ENCODE results near the gene ABCA10.

The ABCA10 gene

GRCh38 chr17:69122065-69122464 lies 106.6 kb downstream of the ABCA10 start:
- no peak overlapping the region for H3K27ac Mint-ChIP-seq
- no peaks in the 10 kb centered on the region for H3K9me3 Mint-ChIP-seq
- no peaks in the 10 kb centered on the region for H3K4me1 Mint-ChIP-seq (ENCODE audit: low read depth)
- no peak overlapping the region for H3K4me3 Mint-ChIP-seq
- H3K27me3 Mint-ChIP-seq (ENCODE audit: low read depth) = no peaks in the 10 kb centered on the region
- H3K36me3 Mint-ChIP-seq (ENCODE audit: low read depth) = no peaks in the 10 kb centered on the region

DNA sequence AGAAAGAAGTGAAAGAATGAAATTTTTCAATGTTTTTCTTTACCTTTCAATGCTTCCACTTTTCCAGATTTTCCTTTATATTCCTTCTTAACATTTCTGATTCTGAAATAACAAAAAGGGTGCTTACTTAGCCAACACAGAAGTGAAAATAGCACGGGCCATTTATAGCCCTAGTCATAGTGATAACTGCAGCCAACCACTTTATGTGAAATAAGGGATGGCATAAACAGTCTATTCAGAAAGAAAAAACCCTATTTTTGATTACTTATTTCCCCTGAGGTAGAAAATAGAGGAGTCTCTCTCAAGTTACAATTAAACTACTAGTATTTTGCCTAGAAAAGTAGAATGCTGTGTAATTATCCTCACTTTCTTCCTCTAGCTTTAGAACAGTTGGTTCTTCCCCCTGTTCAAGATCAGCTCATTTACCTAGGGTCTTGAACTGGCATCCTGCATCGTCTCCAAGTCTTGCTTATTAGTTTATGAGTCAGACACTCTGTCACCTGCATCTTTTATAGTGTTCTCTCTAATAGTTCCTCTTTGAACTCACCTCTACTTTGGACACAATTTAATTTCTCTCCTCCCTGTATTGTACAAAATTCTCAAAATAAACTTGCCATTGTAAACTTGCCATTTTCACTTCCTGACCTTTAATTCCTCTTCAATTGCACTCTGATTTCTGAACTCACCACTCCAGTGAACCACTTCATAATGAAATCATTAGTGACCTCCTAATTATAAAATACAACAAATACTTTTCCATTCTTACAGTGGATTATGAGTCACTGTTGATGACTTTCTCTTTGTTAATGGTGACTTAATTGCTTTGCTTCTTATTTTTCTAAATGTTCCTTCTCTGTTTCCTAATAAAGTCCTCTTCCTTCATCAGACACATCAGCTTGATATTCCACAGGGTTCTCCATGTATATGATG lies 110.5 kb downstream of the ABCA10 start:
- H3K36me3 Mint-ChIP-seq (ENCODE audit: low read depth) = no peaks in the 10 kb centered on the region
- H3K9me3 Mint-ChIP-seq = no peaks in the 10 kb centered on the region
- H3K27ac Mint-ChIP-seq = no peak overlapping the region
- no peak overlapping the region for H3K4me3 Mint-ChIP-seq
- no peaks in the 10 kb centered on the region for H3K4me1 Mint-ChIP-seq (ENCODE audit: low read depth)
- no peaks in the 10 kb centered on the region for H3K27me3 Mint-ChIP-seq (ENCODE audit: low read depth)

DNA sequence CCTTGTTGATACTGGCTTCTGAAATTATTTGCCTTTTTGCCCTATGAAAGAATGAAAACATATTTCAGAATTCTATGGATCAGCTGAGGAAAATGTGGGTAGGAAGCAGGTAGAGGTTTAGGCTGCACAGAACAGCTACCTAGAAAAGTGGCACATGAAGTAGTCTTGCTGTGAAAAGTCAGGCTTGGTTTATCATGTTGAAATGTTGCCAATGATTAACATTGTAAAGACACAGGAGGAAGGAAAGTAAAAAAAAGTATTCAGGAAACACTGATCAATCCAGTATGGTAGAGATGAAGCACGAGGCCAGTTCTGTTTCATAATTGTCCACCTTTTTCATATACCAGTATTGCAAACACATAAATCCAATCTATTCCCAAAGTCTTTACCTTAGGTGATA lies 116.8 kb downstream of the ABCA10 start:
- Mint-ChIP-seq H3K4me3 (no peak overlapping the region), H3K27ac (no peak overlapping the region), H3K4me1 (ENCODE audit: low read depth) (no peaks in the 10 kb centered on the region), H3K27me3 (ENCODE audit: low read depth) (no peaks in the 10 kb centered on the region), H3K36me3 (ENCODE audit: low read depth) (no peaks in the 10 kb centered on the region), H3K9me3 (no peaks in the 10 kb centered on the region)

DNA sequence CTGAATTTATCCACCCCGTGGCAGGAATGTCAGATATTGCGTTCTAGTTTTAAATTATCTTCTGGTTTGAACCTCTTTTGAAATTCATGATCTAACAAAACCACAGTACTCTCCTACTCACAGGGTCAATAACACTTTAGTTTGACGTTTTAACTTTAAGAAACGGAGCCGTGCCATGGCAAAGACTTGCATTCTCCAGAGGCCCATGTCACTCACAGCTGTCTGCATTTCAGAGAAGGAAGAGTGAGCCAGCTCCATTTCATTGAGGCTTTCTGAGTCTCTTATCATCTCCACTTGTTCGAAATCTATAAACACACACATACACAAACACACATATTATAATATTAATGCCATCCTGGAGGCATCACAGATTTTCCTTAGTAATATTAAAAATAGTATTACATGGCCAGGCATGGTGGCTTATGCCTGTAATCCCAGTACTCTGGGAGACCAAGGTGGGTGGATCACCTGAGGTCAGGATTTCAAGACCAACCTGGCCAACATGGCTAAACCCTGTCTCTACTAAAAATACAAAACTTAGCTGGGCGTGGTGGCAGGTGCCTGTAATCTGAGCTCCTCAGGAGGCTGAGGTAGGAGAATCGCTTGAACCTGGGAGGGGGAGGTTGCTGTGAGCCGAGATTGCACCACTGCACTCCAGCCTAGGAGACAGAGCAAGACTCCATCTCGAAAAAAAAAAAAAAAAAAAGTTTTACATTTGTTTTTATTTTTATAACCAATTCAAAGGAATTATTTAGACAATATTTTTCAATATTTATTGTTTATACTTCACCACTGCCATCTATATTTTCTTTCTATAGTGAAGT lies 122.5 kb downstream of the ABCA10 start:
- Mint-ChIP-seq H3K27me3 (ENCODE audit: low read depth) (no peaks in the 10 kb centered on the region), H3K4me3 (no peak overlapping the region), H3K36me3 (ENCODE audit: low read depth) (no peaks in the 10 kb centered on the region), H3K27ac (no peak overlapping the region), H3K4me1 (ENCODE audit: low read depth) (no peaks in the 10 kb centered on the region), H3K9me3 (no peaks in the 10 kb centered on the region)

DNA sequence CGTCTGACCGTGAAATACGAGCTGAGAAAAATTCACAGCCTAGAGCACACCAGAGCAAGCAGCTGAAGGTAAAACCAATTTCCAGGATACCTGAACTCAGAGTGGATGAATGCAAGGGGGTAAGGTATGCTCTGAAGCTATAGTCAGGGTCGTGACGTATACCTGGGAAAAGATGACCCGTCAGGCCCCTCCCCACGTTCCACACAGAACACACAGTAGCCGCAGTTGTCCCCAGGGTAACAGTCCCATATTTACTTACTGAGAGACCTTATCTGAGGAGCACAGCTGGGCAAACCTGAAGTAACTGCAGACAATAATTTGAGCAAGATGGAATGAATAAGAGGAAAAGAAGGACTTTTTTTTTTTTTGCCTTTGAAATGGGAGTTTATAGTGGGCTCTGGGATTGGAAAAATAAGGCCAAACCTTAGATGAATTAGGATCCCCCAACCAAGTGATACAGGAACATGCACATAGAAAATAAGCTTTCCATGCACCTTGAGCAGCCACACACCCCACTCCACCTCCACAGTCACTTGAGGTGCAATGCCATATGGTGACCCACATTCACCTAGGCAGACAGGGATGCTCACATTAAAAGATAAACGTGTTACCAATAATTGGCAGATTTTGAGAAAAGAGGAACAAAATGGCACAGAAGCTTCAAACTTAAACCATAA lies 124.9 kb downstream of the ABCA10 start:
- no peaks in the 10 kb centered on the region for H3K36me3 Mint-ChIP-seq (ENCODE audit: low read depth)

DNA sequence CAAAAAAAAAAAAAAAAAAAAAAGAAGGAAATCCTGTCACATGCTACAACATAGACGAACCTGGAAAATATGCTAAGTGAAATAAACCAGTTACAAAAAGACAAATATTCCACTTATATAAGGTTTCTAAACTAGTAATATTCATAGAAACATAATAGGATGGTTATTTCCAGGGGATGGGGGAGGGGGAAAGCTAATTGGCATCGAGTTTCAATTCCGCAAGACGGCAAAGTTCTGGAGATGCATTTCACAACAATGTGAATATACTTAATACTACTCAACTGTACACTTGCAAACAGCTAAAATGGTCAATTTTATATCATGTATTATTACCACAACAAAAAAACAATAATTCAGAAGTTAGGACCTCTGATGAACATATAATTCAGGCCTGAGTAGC lies 130.0 kb downstream of the ABCA10 start:
- no peaks in the 10 kb centered on the region for H3K9me3 Mint-ChIP-seq
- H3K4me3 Mint-ChIP-seq = no peak overlapping the region
- peaks cover 8% of the 10 kb centered on the region for H3K27me3 Mint-ChIP-seq (ENCODE audit: low read depth)

More for the DNA sequence above, 124.9 kb downstream of the ABCA10 start:
- Mint-ChIP-seq H3K4me1 (ENCODE audit: low read depth) (no peaks in the 10 kb centered on the region), H3K4me3 (no peak overlapping the region), H3K9me3 (no peaks in the 10 kb centered on the region), H3K27me3 (ENCODE audit: low read depth) (no peaks in the 10 kb centered on the region), H3K27ac (no peak overlapping the region)

More for the DNA sequence above, 130.0 kb downstream of the ABCA10 start:
- H3K36me3 Mint-ChIP-seq (ENCODE audit: low read depth) = no peaks in the 10 kb centered on the region
- H3K27ac Mint-ChIP-seq = no peak overlapping the region
- no peaks in the 10 kb centered on the region for H3K4me1 Mint-ChIP-seq (ENCODE audit: low read depth)

Data from T-helper 1 cell treated with Interleukin-12 subunit alpha and Interleukin-12 subunit beta and Interleukin-4 antibody, amounts not matched to agents 30 μg/mL and 1 μg/mL, for 36 hours (primary cell).